HG03571 (cell line): ENCODE data around the gene SIGLEC6.
"Not testable (repeated sequence)": the region's sequence is repeated elsewhere in the genome, so short reads cannot be mapped to it uniquely, and the experiment has no call there.

Experiments
- ATAC-seq: cut with Tn5 transposase; IDR thresholded peaks from one replicate; pipeline ENCODE4 v1.9.1; 2021; ENCODE audit not compliant: unreplicated experiment

Gene SIGLEC6

GRCh38 chr19:51509823-51510660 lies 21.4 kb downstream of the SIGLEC6 start:
- no peak for ATAC-seq

GRCh38 chr19:51508059-51508733 lies 23.3 kb downstream of the SIGLEC6 start:
- ATAC-seq: no peak

GRCh38 chr19:51507640-51508058 lies 23.8 kb downstream of the SIGLEC6 start:
- ATAC-seq: no peak

- no peak for ATAC-seq
Measured at GRCh38 chr19:51507192-51507591, 24.3 kb downstream of the SIGLEC6 start.

- no peak for ATAC-seq
Measured at GRCh38 chr19:51505904-51506303, 25.6 kb downstream of the SIGLEC6 start.

GRCh38 chr19:51503896-51504295 lies 27.6 kb downstream of the SIGLEC6 start:
- no peak for ATAC-seq

GRCh38 chr19:51503286-51503817 lies 28.1 kb downstream of the SIGLEC6 start:
- ATAC-seq: no peak

- no peak for ATAC-seq
Measured at GRCh38 chr19:51501594-51502263, 29.7 kb downstream of the SIGLEC6 start, which contains the start of gene SIGLEC12. SIGLEC12 (minus strand) TSS chr19:51501800; CDS start chr19:51501733, 67 bp downstream.

- ATAC-seq: not testable (repeated sequence)
Measured at GRCh38 chr19:51500931-51501330, 30.5 kb downstream of the SIGLEC6 start.

GRCh38 chr19:51497666-51498065 lies 33.8 kb downstream of the SIGLEC6 start:
- no peak for ATAC-seq

GRCh38 chr19:51493776-51494175 lies 37.7 kb downstream of the SIGLEC6 start:
- no peak for ATAC-seq

- ATAC-seq: no peak
Measured at GRCh38 chr19:51491586-51491985, 39.9 kb downstream of the SIGLEC6 start.

GRCh38 chr19:51490676-51491075 lies 40.8 kb downstream of the SIGLEC6 start:
- ATAC-seq: no peak

GRCh38 chr19:51489113-51489512 lies 42.4 kb downstream of the SIGLEC6 start:
- no peak for ATAC-seq

- ATAC-seq: no peak
Measured at GRCh38 chr19:51488491-51488890, 43.0 kb downstream of the SIGLEC6 start.

GRCh38 chr19:51485960-51486660 lies 45.4 kb downstream of the SIGLEC6 start:
- no peak for ATAC-seq

- ATAC-seq: no peak
Measured at GRCh38 chr19:51480590-51480989, 50.9 kb downstream of the SIGLEC6 start.

- no peak for ATAC-seq
Measured at GRCh38 chr19:51479531-51480331, 51.7 kb downstream of the SIGLEC6 start.

GRCh38 chr19:51478381-51479234 lies 52.9 kb downstream of the SIGLEC6 start, which contains the start of gene CEACAM18:
CEACAM18 (plus strand) TSS chr19:51478539.
- no peak for ATAC-seq
